PC-3 (cell line): Measurements from ENCODE around the gene FBXO24.
"Not testable (repeated sequence)": the region's sequence is repeated elsewhere in the genome, so short reads cannot be mapped to it uniquely, and the experiment has no call there.

Experiments used
- EZH2 ChIP-seq: fragments of 300-600 bp; sonication (generic); IDR thresholded peaks from one replicate; pipeline ENCODE4 v1.6.1; 2017; ENCODE audit warnings: antibody characterized with exemption, mild to moderate bottlenecking, low read length; ENCODE audit not compliant: unreplicated experiment
- TF ChIP-seq, protein P1 (sequence below): fragments of 300-600 bp; sonication (generic); conservative IDR thresholded peaks from 2 replicates; pipeline ENCODE4 v1.5.1; 2017; ENCODE audit warnings: antibody characterized with exemption, low read depth, mild to moderate bottlenecking, low read length

DNA sequence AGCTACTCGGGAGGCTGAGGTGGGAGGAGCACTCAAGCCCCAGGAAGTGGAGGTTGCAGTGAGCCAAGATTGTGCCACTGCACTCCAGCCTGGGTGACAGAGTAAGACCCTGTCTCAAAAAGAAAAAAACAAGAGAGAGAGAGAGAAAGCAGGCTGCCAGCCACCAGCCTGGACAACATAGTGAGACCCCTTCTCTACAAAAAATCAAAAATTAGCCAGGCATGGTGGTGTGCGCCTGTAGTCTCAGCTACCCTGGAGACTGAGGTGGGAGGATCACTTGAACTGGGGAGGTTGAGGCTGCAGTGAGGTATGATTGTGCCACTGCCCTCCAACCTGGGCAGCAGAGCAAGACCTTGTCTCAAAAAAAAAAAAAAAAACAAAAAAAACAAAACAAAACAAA lies 49.4 kb upstream of the FBXO24 start:
- not testable (repeated sequence) for TF ChIP-seq EZH2
- TF ChIP-seq, protein P1, sequence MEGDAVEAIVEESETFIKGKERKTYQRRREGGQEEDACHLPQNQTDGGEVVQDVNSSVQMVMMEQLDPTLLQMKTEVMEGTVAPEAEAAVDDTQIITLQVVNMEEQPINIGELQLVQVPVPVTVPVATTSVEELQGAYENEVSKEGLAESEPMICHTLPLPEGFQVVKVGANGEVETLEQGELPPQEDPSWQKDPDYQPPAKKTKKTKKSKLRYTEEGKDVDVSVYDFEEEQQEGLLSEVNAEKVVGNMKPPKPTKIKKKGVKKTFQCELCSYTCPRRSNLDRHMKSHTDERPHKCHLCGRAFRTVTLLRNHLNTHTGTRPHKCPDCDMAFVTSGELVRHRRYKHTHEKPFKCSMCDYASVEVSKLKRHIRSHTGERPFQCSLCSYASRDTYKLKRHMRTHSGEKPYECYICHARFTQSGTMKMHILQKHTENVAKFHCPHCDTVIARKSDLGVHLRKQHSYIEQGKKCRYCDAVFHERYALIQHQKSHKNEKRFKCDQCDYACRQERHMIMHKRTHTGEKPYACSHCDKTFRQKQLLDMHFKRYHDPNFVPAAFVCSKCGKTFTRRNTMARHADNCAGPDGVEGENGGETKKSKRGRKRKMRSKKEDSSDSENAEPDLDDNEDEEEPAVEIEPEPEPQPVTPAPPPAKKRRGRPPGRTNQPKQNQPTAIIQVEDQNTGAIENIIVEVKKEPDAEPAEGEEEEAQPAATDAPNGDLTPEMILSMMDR: not testable (repeated sequence)
